K562 (cell line): ENCODE measurements around the gene GDF2. TPM values are rescaled to one million over a fixed set of nuclear protein-coding genes. Genes with fewer than 3 reads are reported as not detected.

Source experiments
- CBFA2T2 ChIP-seq: fragments of 450-650 bp; conservative IDR thresholded peaks from 2 replicates; pipeline ENCODE4 v1.6.1; 2017; ENCODE audit warnings: mild to moderate bottlenecking
- CTBP1 ChIP-seq: fragments of 450-650 bp; IDR thresholded peaks from 2 replicates; pipeline ENCODE4 v1.6.1; 2016; ENCODE audit warnings: borderline replicate concordance
- EP300 ChIP-seq: IDR thresholded peaks from 2 replicates; pipeline ENCODE4 v1.6.1; 2012; ENCODE audit warnings: low read length, improper control_type of control experiment
- NCOR1 ChIP-seq: fragments of 450-650 bp; IDR thresholded peaks from 2 replicates; pipeline ENCODE4 v1.6.1; 2016; ENCODE audit warnings: mild to moderate bottlenecking, moderate library complexity
- NR2C1 ChIP-seq, 2 experiments: fragments of 450-650 bp; IDR thresholded peaks; 2 replicates each; pipeline ENCODE4 v1.6.1; 2017; ENCODE audit warnings: mild to moderate bottlenecking in 2 of 2, antibody characterized with exemption in 1 of 2, inconsistent platforms in 1 of 2, missing compliant biosample characterization in 1 of 2, missing genetic modification characterization in 1 of 2
- RCOR1 ChIP-seq, 2 experiments: IDR thresholded peaks; 2 replicates each; pipeline ENCODE4 v1.6.1; 2012; ENCODE audit warnings: low read depth in 2 of 2, low read length in 2 of 2, borderline replicate concordance in 1 of 2, improper control_type of control experiment in 1 of 2
- TCF3 ChIP-seq: sonication (generic); formaldehyde crosslinking; IDR thresholded peaks from 2 replicates; pipeline ENCODE4 v1.4.0; 2020; ENCODE audit warnings: mild to moderate bottlenecking, missing genetic modification reagents
- TCFL5 ChIP-seq: fragments of 250-450 bp; sonication (Bioruptor Pico); conservative IDR thresholded peaks from 2 replicates; pipeline ENCODE4 v1.6.1; 2021; ENCODE audit warnings: mild to moderate bottlenecking, moderate library complexity, matching md5 sums
- TEAD1 ChIP-seq, 2 experiments: fragments of 450-650 bp in 1 of 2; sonication (generic) in 1 of 2; formaldehyde crosslinking; IDR thresholded peaks; 2 replicates each; pipeline versions ENCODE4 v1.4.0 to v1.8.0; 2020 to 2022; ENCODE audit warnings: mild to moderate bottlenecking in 2 of 2, missing genetic modification reagents in 1 of 2
- ZBTB11 ChIP-seq, 3 experiments: fragments of 200-800 bp in 1 of 3; fragments of 250-450 bp in 1 of 3; fragments of 450-650 bp in 1 of 3; sonication (Bioruptor Pico) in 1 of 3; sonication (Bioruptor generic) in 1 of 3; formaldehyde crosslinking in 1 of 3; IDR thresholded peaks; 2 replicates each; pipeline versions ENCODE4 v1.6.1 to v1.8.0; 2016 to 2022; ENCODE audit warnings: mild to moderate bottlenecking in 2 of 3, missing genetic modification characterization in 2 of 3, missing compliant biosample characterization in 1 of 3, moderate library complexity in 1 of 3
- ZNF143 ChIP-seq: sonication (generic); formaldehyde crosslinking; IDR thresholded peaks from 2 replicates; pipeline ENCODE4 v1.9.0; 2022; ENCODE audit warnings: mild to moderate bottlenecking, missing genetic modification reagents
- ZNF23 ChIP-seq: fragments of 250-450 bp; sonication (Bioruptor Pico); IDR thresholded peaks from 2 replicates; pipeline ENCODE4 v1.4.0; 2020; ENCODE audit warnings: mild to moderate bottlenecking
- polyA plus RNA-seq, 8 experiments: library from polyadenylated mRNA; depleted of rRNA in 4 of 8; stranded (reverse) in 5 of 8; unstranded in 3 of 8; fragments of >200 nt; fragmentation: Nextera tagmentation in 2 of 8; fragmentation: Illumina TruSeq in 1 of 8; extraction: Ambion mirVana in 2 of 8; extraction: Trizol in 1 of 8; gene quantifications; 2 replicates each; pipeline versions ENCODE4 v1.2.1 to v1.2.3, GENCODE V29; 2011 to 2014; ENCODE audit warnings: inconsistent platforms in 1 of 8, missing spikeins in 1 of 8
- total RNA-seq, 7 experiments: library from RNA; depleted of rRNA in 6 of 7; stranded (reverse); fragments of >200 nt in 6 of 7; fragmentation: Illumina TruSeq in 2 of 7; extraction: Trizol in 2 of 7; gene quantifications; 2 replicates each; pipeline versions ENCODE4 v1.2.1 to v1.2.3, GENCODE V29; 2011 to 2021; ENCODE audit warnings: low replicate concordance in 1 of 7

Gene GDF2
- total and polyA plus RNA-seq, 9 of the 15 experiments (the other 6 are each of a cell fraction or from before 2014, with no cell fraction given), result 0.08 to 0.58 (median 0.27) TPM; not detected in 2

- TF ChIP-seq TEAD1 (CRISPR knock-in tag; IDR thresholded peaks at IDR 0.05), result 0 out of 4 replicates have a peak, but pooled peaks of 1 of the 2 experiments have one; percentile 4
- peak; percentile 23; the same call in 1 of the 2 replicates for TF ChIP-seq CTBP1
- no peak for TF ChIP-seq TCFL5 (CRISPR knock-in tag)
- no peak for TF ChIP-seq ZBTB11 (CRISPR knock-in tag; IDR thresholded peaks at IDR 0.05)
- TF ChIP-seq CBFA2T2, result peak; percentile 71
- TF ChIP-seq NR2C1 (IDR thresholded peaks at IDR 0.05), result no peak
- TF ChIP-seq NR2C1 (tag; IDR thresholded peaks at IDR 0.05), result no peak
- TF ChIP-seq ZNF143 (CRISPR knock-in tag), result no peak
- TF ChIP-seq RCOR1 (IDR thresholded peaks at IDR 0.05; ENCODE audit: borderline replicate concordance in 1 of 2, low read depth in 2 of 2, low read length in 2 of 2), result peak in 1 of 2 experiments; percentile 42; a peak in 2 of 4 replicates
- TF ChIP-seq ZNF23 (CRISPR knock-in tag), result no peak
- TF ChIP-seq NCOR1, result 0 out of 2 replicates have a peak, but pooled peaks have one; percentile 9
- peak; percentile 64 for TF ChIP-seq TCF3
- TF ChIP-seq EP300, result 0 out of 2 replicates have a peak, but pooled peaks have one; percentile 29
Observed at GRCh38 chr10:47311193-47311931, 10.9 kb upstream of the GDF2 start (continued).
